Esophagus squamous epithelium (tissue), 5 donors: ENCODE data around the gene SUPT4H1. TPM values are rescaled to one million over a fixed set of nuclear protein-coding genes. Genes with fewer than 3 reads are reported as not detected.
"Not testable (repeated sequence)": the region's sequence is repeated elsewhere in the genome, so short reads cannot be mapped to it uniquely, and the experiment has no call there.

ENCODE experiments used
- DNase-seq: peaks from one replicate; lab custom pipeline; 2025; lab: John Stamatoyannopoulos, UW
- H3K27ac ChIP-seq, 4 donors: fragments of 200-600 bp; sonication (generic); one replicate each; pipeline ENCODE4 v1.5.1; 2016 to 2019; ENCODE audit warnings: mild to moderate bottlenecking in 1 of 4
- H3K27me3 ChIP-seq, 4 donors: fragments of 200-600 bp; sonication (generic); 1 replicate in 3 of 4; 2 replicates in 1 of 4; pipeline versions ENCODE4 v1.5.1 to v1.6.0; 2017 to 2021; ENCODE audit warnings: antibody characterized with exemption in 1 of 4
- H3K36me3 ChIP-seq, 3 donors: fragments of 200-600 bp; sonication (generic); one replicate each; pipeline ENCODE4 v1.5.1; 2016 to 2019
- H3K4me1 ChIP-seq, 3 donors: fragments of 200-600 bp; sonication (generic); one replicate each; pipeline ENCODE4 v1.5.1; 2017 to 2019
- H3K4me3 ChIP-seq, 4 donors: fragments of 200-600 bp; sonication (generic); 1 replicate in 3 of 4; 2 replicates in 1 of 4; pipeline ENCODE4 v1.5.1; 2016 to 2019; ENCODE audit warnings: mild to moderate bottlenecking in 2 of 4, moderate library complexity in 1 of 4
- H3K9me3 ChIP-seq, 3 donors: fragments of 200-600 bp; sonication (generic); one replicate each; pipeline ENCODE4 v1.5.1; 2016 to 2019
- POLR2A ChIP-seq, 4 donors: fragments of 450-650 bp; IDR thresholded peaks; one replicate each; pipeline ENCODE4 v1.6.1; 2017; ENCODE audit warnings: antibody characterized with exemption in 4 of 4, mild to moderate bottlenecking in 4 of 4, moderate library complexity in 3 of 4
- WGBS, 2 donors: methylation state at CpG; one replicate each; pipeline ENCODE4 v1.1.5; 2018; 5-methylcytosine and 5-hydroxymethylcytosine counted together
- intact Hi-C: fragments of 100-400 bp; cut with DNase I; formaldehyde crosslinking; loops from one replicate; pipeline ENCODE4 v1.15.0; 2022
- total RNA-seq, 4 donors: library from RNA; depleted of rRNA; stranded (reverse); fragments of >200 nt; gene quantifications; one replicate each; pipeline ENCODE4 v1.1.0, GENCODE V29; 2016
- TF ChIP-seq, protein P1 (sequence below), 6 experiments: fragments of 450-650 bp in 4 of 6; fragments of 200-600 bp in 2 of 6; sonication (generic) in 2 of 6; IDR thresholded peaks; one replicate each; pipeline ENCODE4 v1.5.1; 2016 to 2019; ENCODE audit warnings: antibody characterized with exemption in 6 of 6, mild to moderate bottlenecking in 4 of 6, moderate library complexity in 4 of 6
- donor health status: DM: yes; HTN: yes; CAD: no.

Gene SUPT4H1
- total RNA-seq, 4 donors from 2014 or later = 29.9 to 54.9 (median 37.0) TPM

DNA sequence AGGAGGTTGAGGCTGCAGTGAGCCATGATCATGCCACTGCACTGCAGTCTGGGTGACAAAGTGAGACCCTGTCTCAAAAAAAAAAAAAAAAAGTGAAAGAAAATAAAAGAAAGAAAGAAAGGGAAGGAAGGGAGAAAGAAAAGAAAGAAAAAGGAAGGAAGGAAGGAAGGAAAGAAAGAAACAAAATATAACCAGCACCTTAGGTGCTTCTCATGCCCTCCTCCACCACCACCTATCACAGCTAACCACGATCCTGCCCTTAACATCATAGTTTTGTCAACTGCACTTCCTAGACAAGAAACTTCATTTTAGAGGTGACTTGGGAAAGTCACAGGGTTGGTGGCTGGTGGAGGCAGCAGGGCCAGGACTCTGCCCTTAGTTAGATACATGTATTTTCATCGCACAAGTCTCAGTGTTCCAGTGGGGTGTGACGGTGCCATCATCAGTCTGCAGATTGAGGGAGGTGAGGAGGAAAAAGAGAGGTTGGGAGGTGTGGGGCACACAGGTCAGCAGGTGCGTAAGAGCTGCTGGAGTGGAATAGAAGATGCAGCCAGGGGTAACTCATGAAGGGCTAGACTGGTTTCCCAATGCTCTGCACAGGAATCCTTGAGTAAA is 10.0 kb downstream of the SUPT4H1 start:
- 76 to 80% methylated on average over 4 of the region's 4 CpGs for WGBS, 2 donors
- intact Hi-C loops = no loop called here
- Histone ChIP-seq H3K27ac (peak overlapping the region in 1 of 4 donors; percentile 40), H3K36me3 (peaks cover 18 to 48% (median 28%) of the 10 kb centered on the region in 3 donors), H3K27me3 (peaks cover 0 to 4% (median 0%) of the 10 kb centered on the region in 4 donors), H3K4me3 (no peak overlapping the region), H3K4me1 (peaks cover 12 to 51% (median 15%) of the 10 kb centered on the region in 3 donors), H3K9me3 (no peaks in the 10 kb centered on the region)
- no peak for TF ChIP-seq POLR2A (IDR thresholded peaks at IDR 0.05)
- TF ChIP-seq, protein P1, sequence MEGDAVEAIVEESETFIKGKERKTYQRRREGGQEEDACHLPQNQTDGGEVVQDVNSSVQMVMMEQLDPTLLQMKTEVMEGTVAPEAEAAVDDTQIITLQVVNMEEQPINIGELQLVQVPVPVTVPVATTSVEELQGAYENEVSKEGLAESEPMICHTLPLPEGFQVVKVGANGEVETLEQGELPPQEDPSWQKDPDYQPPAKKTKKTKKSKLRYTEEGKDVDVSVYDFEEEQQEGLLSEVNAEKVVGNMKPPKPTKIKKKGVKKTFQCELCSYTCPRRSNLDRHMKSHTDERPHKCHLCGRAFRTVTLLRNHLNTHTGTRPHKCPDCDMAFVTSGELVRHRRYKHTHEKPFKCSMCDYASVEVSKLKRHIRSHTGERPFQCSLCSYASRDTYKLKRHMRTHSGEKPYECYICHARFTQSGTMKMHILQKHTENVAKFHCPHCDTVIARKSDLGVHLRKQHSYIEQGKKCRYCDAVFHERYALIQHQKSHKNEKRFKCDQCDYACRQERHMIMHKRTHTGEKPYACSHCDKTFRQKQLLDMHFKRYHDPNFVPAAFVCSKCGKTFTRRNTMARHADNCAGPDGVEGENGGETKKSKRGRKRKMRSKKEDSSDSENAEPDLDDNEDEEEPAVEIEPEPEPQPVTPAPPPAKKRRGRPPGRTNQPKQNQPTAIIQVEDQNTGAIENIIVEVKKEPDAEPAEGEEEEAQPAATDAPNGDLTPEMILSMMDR (IDR thresholded peaks at IDR 0.05) = no peak
- DNase-seq = no peak

DNA sequence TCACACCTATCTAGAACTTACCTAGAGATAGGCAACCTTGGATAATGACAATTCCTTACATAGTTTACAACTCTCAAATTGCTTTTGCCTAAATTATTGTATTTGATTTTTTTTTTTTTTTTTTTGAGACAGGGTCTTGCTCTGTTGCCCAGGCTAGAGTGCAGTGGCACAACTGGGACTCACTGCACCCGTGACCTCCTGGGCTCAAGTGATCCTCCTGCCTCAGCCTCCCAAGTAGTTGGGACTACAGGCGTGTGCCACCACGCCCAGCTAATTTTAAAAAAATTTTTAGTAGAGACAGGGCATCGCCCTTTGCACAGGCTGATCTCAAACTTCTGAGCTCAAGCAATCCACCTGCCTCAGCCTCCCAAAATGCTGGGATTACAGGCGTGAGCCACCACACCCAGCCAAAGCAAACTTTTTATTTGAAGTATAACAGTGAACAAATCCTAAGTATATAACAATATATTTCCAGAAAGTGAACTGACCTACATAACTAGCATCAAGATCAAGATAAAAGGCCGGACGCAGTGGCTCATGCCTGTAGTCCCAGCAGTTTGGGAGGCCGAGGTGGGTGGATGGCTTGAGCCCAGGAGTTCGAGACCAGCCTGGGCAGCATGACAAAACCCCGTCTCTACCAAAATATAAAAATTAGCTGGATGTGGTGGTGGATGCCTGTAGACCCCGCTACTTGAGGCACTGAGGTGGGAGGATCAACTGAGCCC is 10.7 kb downstream of the SUPT4H1 start:
- H3K36me3 ChIP-seq = peaks cover 12 to 41% (median 22%) of the 10 kb centered on the region in 3 donors
- H3K27me3 ChIP-seq, DNase-seq, intact Hi-C loops, H3K9me3 ChIP-seq, H3K4me3 ChIP-seq, H3K27ac ChIP-seq: not testable (repeated sequence)
- peaks cover 17 to 58% (median 19%) of the 10 kb centered on the region in 3 donors for H3K4me1 ChIP-seq
- 79% methylated on average over 10 to 11 of the region's 11 CpGs for WGBS, 2 donors

DNA sequence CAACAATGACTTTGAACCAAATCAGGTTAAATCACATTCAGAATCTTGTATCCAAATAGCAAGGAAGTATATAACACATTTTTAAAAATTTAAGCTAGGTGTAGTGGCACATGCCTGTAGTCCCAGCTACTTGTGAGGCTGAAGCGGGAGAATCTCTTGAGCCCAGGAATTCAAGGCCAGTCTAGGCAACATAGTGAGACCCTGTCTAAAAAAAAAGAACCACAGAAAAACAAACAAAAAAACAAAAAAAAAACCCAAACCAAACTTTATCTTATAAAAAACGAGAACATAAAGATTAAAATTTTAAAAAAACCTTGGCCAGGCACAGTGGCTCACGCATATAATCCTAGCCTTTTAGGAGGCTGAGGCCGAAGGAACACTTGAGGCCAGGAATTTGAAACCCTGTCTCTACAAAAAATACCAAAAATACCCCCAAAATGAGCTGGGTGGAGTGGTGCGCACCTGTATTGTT is 11.6 kb downstream of the SUPT4H1 start:
- DNase-seq = no peak
- TF ChIP-seq, protein P1 (IDR thresholded peaks at IDR 0.05) = no peak
- no peak for TF ChIP-seq POLR2A (IDR thresholded peaks at IDR 0.05)
- H3K4me3 ChIP-seq = no peak overlapping the region
- intact Hi-C loops = no loop called here
- peaks cover 26 to 66% (median 27%) of the 10 kb centered on the region in 3 donors for H3K4me1 ChIP-seq
- WGBS, 2 donors = 72 to 73% methylated on average over 5 of the region's 5 CpGs
- no peaks in the 10 kb centered on the region for H3K9me3 ChIP-seq
- H3K27me3 ChIP-seq = peaks cover 0 to 4% (median 0%) of the 10 kb centered on the region in 4 donors
- peak overlapping the region in 3 of 4 donors; percentile 85 to 93 (median 89) for H3K27ac ChIP-seq
- H3K36me3 ChIP-seq = peaks cover 3 to 32% (median 14%) of the 10 kb centered on the region in 3 donors

DNA sequence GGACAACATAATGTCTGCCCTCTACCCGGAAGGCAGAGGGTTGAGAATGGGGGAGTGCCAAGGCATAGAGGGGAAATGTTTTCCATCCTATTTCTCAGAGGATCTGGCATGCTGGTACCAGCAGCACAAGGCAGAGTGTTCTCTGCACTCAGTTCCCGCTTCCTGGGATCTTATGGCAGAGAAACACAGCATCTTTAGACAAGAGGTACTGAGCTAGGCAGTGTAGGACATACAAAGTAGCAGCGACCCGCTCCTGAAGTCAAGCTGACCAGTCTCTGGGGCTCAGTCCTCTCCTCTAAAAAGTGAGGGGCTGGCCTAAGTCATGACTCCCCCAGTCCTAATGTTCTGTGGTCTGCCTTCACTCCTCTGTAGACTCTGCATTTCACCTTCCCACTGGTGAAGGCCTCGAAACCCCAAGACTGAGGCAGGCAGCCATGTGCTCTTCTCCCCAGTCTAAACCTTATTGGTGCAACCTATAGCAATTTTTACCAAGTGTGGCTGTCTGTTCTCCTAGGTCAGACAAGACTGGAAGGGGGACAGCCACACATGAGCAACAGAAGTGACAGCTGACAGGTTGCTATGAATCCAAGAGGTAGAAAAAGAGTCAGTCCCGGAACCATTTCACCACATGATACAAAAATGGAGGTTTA is 12.1 kb downstream of the SUPT4H1 start:
- intact Hi-C loops = no loop called here
- peaks cover 0 to 27% (median 11%) of the 10 kb centered on the region in 3 donors for H3K36me3 ChIP-seq
- H3K9me3 ChIP-seq = no peaks in the 10 kb centered on the region
- H3K4me1 ChIP-seq = peaks cover 27 to 66% (median 28%) of the 10 kb centered on the region in 3 donors
- 74 to 88% methylated on average over 4 of the region's 6 CpGs for WGBS, 2 donors
- H3K27ac ChIP-seq = peak overlapping the region; percentile 82 to 93 (median 87)
- no peak for TF ChIP-seq POLR2A (IDR thresholded peaks at IDR 0.05)
- TF ChIP-seq, protein P1 (IDR thresholded peaks at IDR 0.05) = no peak
- peak overlapping the region in 1 of 4 donors; percentile 41 for H3K4me3 ChIP-seq
- DNase-seq = no peak
- peaks cover 0 to 4% (median 0%) of the 10 kb centered on the region in 4 donors for H3K27me3 ChIP-seq

DNA sequence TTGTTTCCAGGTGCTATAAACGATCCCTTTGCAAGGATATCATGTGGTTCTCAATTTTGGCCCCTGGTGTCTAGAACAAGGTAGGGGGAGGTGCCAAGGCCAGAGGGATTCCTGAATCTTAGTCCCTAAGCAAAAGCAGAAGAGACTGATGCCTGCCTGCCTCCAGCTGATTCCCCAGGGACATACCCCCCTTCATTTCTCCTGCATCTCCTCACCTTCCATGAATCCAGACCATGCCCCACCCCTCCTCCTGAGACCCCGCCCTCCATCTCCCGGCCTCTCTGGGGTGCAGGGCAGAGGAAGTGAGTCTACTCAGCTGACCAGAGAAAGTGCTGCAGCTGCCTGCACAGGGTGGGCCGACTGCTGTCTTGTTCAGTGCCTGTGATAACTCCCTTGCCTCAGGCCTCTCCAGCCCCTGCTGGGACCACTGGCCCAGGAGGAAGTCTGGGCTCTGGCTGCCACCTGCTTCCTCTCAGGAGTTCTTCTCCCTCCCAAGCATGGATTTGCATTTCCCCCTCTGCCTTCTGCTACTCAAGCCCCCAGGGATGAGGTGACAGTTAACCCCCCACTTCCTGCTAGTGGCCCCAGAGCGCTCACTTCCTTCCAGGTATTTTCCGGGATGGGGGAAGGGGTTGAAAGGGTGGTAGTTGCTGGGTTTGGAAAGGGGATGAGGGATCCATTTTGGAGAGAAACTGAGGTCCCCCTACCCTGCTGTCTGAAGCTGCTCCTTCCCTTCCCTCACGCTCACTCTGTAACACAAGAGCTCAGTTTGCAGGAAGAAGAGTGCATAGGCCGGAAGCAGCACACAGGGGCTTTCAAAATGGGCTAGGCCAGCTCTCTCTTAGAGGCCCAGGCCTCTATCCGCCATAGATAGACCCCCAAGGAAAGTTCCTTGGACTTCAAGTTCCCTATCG is 12.9 kb downstream of the SUPT4H1 start:
- WGBS, 2 donors = 44 to 48% methylated on average over 6 to 7 of the region's 10 CpGs
- H3K4me3 ChIP-seq = peak overlapping the region in 2 of 4 donors; percentile 32 to 54
- H3K9me3 ChIP-seq = no peaks in the 10 kb centered on the region
- H3K4me1 ChIP-seq = peaks cover 27 to 64% (median 28%) of the 10 kb centered on the region in 3 donors
- intact Hi-C loops = no loop called here
- H3K36me3 ChIP-seq = peaks cover 0 to 19% (median 3%) of the 10 kb centered on the region in 3 donors
- peak in 1 of 4 donors; percentile 33 for TF ChIP-seq POLR2A (IDR thresholded peaks at IDR 0.05)
- TF ChIP-seq, protein P1 (IDR thresholded peaks at IDR 0.05) = no peak
- peak overlapping the region; percentile 82 to 93 (median 87) for H3K27ac ChIP-seq
- peaks cover 0 to 4% (median 0%) of the 10 kb centered on the region in 4 donors for H3K27me3 ChIP-seq
- DNase-seq = no peak
